MM.1S (cell line): ENCODE results near the gene CSNK1D.

Experiments used
- EZH2 ChIP-seq: fragments of 300-600 bp; sonication (generic); optimal IDR thresholded peaks from 2 replicates; pipeline ENCODE3; 2017; ENCODE audit warnings: low read depth, mild to moderate bottlenecking, antibody characterized with exemption, low read length, mixed read lengths
- EZH2phosphoT487 ChIP-seq: fragments of 300-600 bp; sonication (generic); IDR thresholded peaks from 2 replicates; pipeline ENCODE4 v1.6.1; 2018; ENCODE audit warnings: antibody characterized with exemption, low read length
- TF ChIP-seq, protein P1 (sequence below): fragments of 300-600 bp; sonication (generic); IDR thresholded peaks from 2 replicates; pipeline ENCODE4 v1.5.1; 2016; ENCODE audit warnings: antibody characterized with exemption, low read length, mixed read lengths

DNA sequence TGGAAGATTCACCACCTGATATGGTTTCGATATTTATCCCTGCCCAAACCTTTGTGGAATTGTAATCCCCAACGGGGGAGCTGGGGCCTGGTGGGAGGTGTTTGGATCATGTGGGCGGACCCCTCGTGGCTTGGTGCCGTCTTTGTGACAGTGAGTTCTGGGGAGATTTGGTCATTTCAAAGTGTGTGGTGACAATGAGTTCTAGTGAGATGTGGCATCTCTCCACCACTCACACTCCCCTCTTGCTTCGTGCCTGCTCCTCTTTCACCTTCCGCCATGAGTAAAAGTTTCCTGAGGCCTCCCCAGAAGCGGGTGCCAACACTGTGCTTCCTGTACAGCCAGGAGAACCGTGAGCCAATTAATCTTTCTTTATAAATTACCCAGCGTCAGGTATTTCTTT, 70.5 kb downstream of the CSNK1D start:
- TF ChIP-seq, protein P1, sequence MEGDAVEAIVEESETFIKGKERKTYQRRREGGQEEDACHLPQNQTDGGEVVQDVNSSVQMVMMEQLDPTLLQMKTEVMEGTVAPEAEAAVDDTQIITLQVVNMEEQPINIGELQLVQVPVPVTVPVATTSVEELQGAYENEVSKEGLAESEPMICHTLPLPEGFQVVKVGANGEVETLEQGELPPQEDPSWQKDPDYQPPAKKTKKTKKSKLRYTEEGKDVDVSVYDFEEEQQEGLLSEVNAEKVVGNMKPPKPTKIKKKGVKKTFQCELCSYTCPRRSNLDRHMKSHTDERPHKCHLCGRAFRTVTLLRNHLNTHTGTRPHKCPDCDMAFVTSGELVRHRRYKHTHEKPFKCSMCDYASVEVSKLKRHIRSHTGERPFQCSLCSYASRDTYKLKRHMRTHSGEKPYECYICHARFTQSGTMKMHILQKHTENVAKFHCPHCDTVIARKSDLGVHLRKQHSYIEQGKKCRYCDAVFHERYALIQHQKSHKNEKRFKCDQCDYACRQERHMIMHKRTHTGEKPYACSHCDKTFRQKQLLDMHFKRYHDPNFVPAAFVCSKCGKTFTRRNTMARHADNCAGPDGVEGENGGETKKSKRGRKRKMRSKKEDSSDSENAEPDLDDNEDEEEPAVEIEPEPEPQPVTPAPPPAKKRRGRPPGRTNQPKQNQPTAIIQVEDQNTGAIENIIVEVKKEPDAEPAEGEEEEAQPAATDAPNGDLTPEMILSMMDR: no peak
- no peak for TF ChIP-seq EZH2phosphoT487
- TF ChIP-seq EZH2: no peak
